Mesothelial cell of epicardium (in vitro differentiated cells): Measurements from ENCODE around the gene TRAPPC14. TPM values are rescaled to one million over a fixed set of nuclear protein-coding genes. Genes with fewer than 3 reads are reported as not detected.

Experiments used
- DNase-seq, 2 experiments: peaks; one replicate each; pipeline ENCODE4 v3.0.0; 2021; ENCODE audit warnings: low spot score in 2 of 2; ENCODE audit not compliant: unreplicated experiment in 2 of 2
- H3K27ac Mint-ChIP-seq: 2 replicates; pipeline ENCODE4 v1.8.0; 2021; ENCODE audit warnings: mixed read lengths
- H3K27me3 Mint-ChIP-seq: 2 replicates; pipeline ENCODE4 v1.8.0; 2021; ENCODE audit warnings: low read depth, mixed read lengths
- H3K36me3 Mint-ChIP-seq: 2 replicates; pipeline ENCODE4 v1.8.0; 2021; ENCODE audit warnings: mixed read lengths
- H3K4me1 Mint-ChIP-seq: 2 replicates; pipeline ENCODE4 v1.8.0; 2021; ENCODE audit warnings: mixed read lengths
- H3K4me3 Mint-ChIP-seq: 2 replicates; pipeline ENCODE4 v1.8.0; 2021; ENCODE audit warnings: mild to moderate bottlenecking, moderate library complexity, mixed read lengths
- H3K9me3 Mint-ChIP-seq: 2 replicates; pipeline ENCODE4 v1.8.0; 2021; ENCODE audit warnings: mixed read lengths
- CTCF ChIP-seq: fragments of 200-600 bp; sonication (generic); IDR thresholded peaks from one replicate; pipeline ENCODE4 v1.5.0; 2021; ENCODE audit warnings: antibody characterized with exemption; ENCODE audit not compliant: unreplicated experiment
- total RNA-seq: library from RNA; stranded (reverse); gene quantifications from 3 replicates; pipeline ENCODE4 v1.2.1, GENCODE V29; 2021

TRAPPC14 gene
- total RNA-seq, 1 donor from 2014 or later, result 23.3 TPM

GRCh38 chr7:100170101-100170897 is 11.8 kb upstream of the TRAPPC14 start:
- DNase-seq, result no peak
- Mint-ChIP-seq H3K27ac (peak overlapping the region; percentile 5), H3K27me3 (peaks cover 35% of the 10 kb centered on the region), H3K4me1 (peaks cover 38% of the 10 kb centered on the region), H3K36me3 (peaks cover 14% of the 10 kb centered on the region), H3K9me3 (no peaks in the 10 kb centered on the region), H3K4me3 (peak overlapping the region; percentile 57)
- no peak for TF ChIP-seq CTCF

- H3K27me3 Mint-ChIP-seq, result peaks cover 36% of the 10 kb centered on the region
- DNase-seq, result no peak
- peaks cover 35% of the 10 kb centered on the region for H3K4me1 Mint-ChIP-seq
- H3K9me3 Mint-ChIP-seq, result no peaks in the 10 kb centered on the region
- H3K27ac Mint-ChIP-seq, result no peak overlapping the region
- TF ChIP-seq CTCF, result no peak
- H3K4me3 Mint-ChIP-seq, result peak overlapping the region; percentile 76
- peaks cover 10% of the 10 kb centered on the region for H3K36me3 Mint-ChIP-seq
Observed at GRCh38 chr7:100169147-100169850, 10.8 kb upstream of the TRAPPC14 start.

GRCh38 chr7:100167912-100168323 is 9.4 kb upstream of the TRAPPC14 start:
- DNase-seq, result no peak
- no peak for TF ChIP-seq CTCF
- peak overlapping the region; percentile 76 for H3K4me3 Mint-ChIP-seq
- no peaks in the 10 kb centered on the region for H3K9me3 Mint-ChIP-seq
- H3K27me3 Mint-ChIP-seq, result peaks cover 36% of the 10 kb centered on the region
- H3K4me1 Mint-ChIP-seq, result peaks cover 40% of the 10 kb centered on the region
- peak overlapping the region; percentile 79 for H3K27ac Mint-ChIP-seq
- H3K36me3 Mint-ChIP-seq, result peaks cover 2% of the 10 kb centered on the region

- no peak for DNase-seq
- H3K4me3 Mint-ChIP-seq, result peak overlapping the region; percentile 76
- peaks cover 2% of the 10 kb centered on the region for H3K36me3 Mint-ChIP-seq
- H3K27me3 Mint-ChIP-seq, result peaks cover 36% of the 10 kb centered on the region
- no peak for TF ChIP-seq CTCF
- H3K4me1 Mint-ChIP-seq, result peaks cover 42% of the 10 kb centered on the region
- H3K9me3 Mint-ChIP-seq, result no peaks in the 10 kb centered on the region
- H3K27ac Mint-ChIP-seq, result no peak overlapping the region
Observed at GRCh38 chr7:100166970-100167911, 8.7 kb upstream of the TRAPPC14 start.

- Mint-ChIP-seq H3K4me1 (peaks cover 39% of the 10 kb centered on the region), H3K27me3 (peaks cover 36% of the 10 kb centered on the region), H3K9me3 (no peaks in the 10 kb centered on the region), H3K4me3 (peak overlapping the region; percentile 3), H3K36me3 (peaks cover 2% of the 10 kb centered on the region), H3K27ac (peak overlapping the region; percentile 54)
- DNase-seq, result no peak
- no peak for TF ChIP-seq CTCF
Observed at GRCh38 chr7:100166317-100166940, 7.9 kb upstream of the TRAPPC14 start.
